Esophagus squamous epithelium (tissue), 4 donors: Measurements from ENCODE around the gene CATSPER3.

Experiments
- CTCF ChIP-seq, 6 experiments: fragments of 450-650 bp in 4 of 6; fragments of 200-600 bp in 2 of 6; sonication (generic) in 2 of 6; IDR thresholded peaks; one replicate each; pipeline ENCODE4 v1.5.1; 2016 to 2019; ENCODE audit warnings: antibody characterized with exemption in 6 of 6, mild to moderate bottlenecking in 4 of 6, moderate library complexity in 4 of 6
- POLR2A ChIP-seq, 4 donors: fragments of 450-650 bp; IDR thresholded peaks; one replicate each; pipeline ENCODE4 v1.6.1; 2017; ENCODE audit warnings: antibody characterized with exemption in 4 of 4, mild to moderate bottlenecking in 4 of 4, moderate library complexity in 3 of 4

GRCh38 chr5:134975078-134975715, 7.5 kb downstream of the CATSPER3 start:
- no peak for TF ChIP-seq POLR2A (IDR thresholded peaks at IDR 0.05)
- no peak for TF ChIP-seq CTCF (IDR thresholded peaks at IDR 0.05)
